Dermis blood vessel endothelial cell (primary cell): ENCODE data around the gene PAIP2. TPM values are rescaled to one million over a fixed set of nuclear protein-coding genes. Genes with fewer than 3 reads are reported as not detected.
A peak's percentile ranks its signal among the peaks of the same experiment; 100 is the strongest.

ENCODE experiments used
- DNase-seq: peaks from one replicate; pipeline ENCODE4 v3.0.0; 2010
- total RNA-seq: library from RNA; depleted of rRNA; stranded (reverse); fragments of >200 nt; gene quantifications from 2 replicates; pipeline ENCODE4 v1.2.3, GENCODE V29; 2014

Gene PAIP2
- total RNA-seq, 1 donor from 2014 or later: 137 TPM

GRCh38 chr5:139410993-139411828 lies 69.6 kb downstream of the PAIP2 start:
- no peak for DNase-seq

- no peak for DNase-seq
These were observed 71.5 kb downstream of the PAIP2 start for GRCh38 chr5:139413153-139413552.

- no peak for DNase-seq
These were observed 72.3 kb downstream of the PAIP2 start for GRCh38 chr5:139413963-139414362.

- no peak for DNase-seq
These were observed 73.0 kb downstream of the PAIP2 start for GRCh38 chr5:139414581-139415130.

GRCh38 chr5:139415221-139415861 lies 73.7 kb downstream of the PAIP2 start:
- peak; percentile 73 for DNase-seq

GRCh38 chr5:139415869-139416268 lies 74.2 kb downstream of the PAIP2 start:
- DNase-seq: no peak

GRCh38 chr5:139416651-139417050 lies 75.0 kb downstream of the PAIP2 start:
- no peak for DNase-seq

GRCh38 chr5:139417214-139417613 lies 75.6 kb downstream of the PAIP2 start:
- DNase-seq: no peak

GRCh38 chr5:139418793-139419192 lies 77.1 kb downstream of the PAIP2 start:
- peak; percentile 37 for DNase-seq

Other genes starting within 250 kb of the PAIP2 start
- gene SIL1, start 143.5 kb upstream of the PAIP2 start, total RNA-seq: 50.3 and 58.0 TPM in 2 replicates
- gene MATR3, start 48.1 kb upstream of the PAIP2 start, total RNA-seq: 301 and 445 TPM in 2 replicates
- gene SLC23A1, start 41.4 kb downstream of the PAIP2 start, total RNA-seq: not detected in 2 replicates
- 0.14 TPM in 1 of 2 replicates, not detected in the other for gene MZB1, start 48.1 kb downstream of the PAIP2 start, total RNA-seq
- gene PROB1, start 53.2 kb downstream of the PAIP2 start, total RNA-seq: 6.1 and 9.2 TPM in 2 replicates
- gene SPATA24, start 62.2 kb downstream of the PAIP2 start, total RNA-seq: 8.0 and 10.0 TPM in 2 replicates
- gene DNAJC18, start 97.7 kb downstream of the PAIP2 start, total RNA-seq: 8.6 and 9.0 TPM in 2 replicates
- 404 and 423 TPM in 2 replicates for gene ECSCR, start 120.9 kb downstream of the PAIP2 start, total RNA-seq
- not detected in 2 replicates for gene SMIM33, start 129.2 kb downstream of the PAIP2 start, total RNA-seq
- gene STING1, start 140.9 kb downstream of the PAIP2 start, total RNA-seq: 36.9 and 69.6 TPM in 2 replicates
- 68.5 and 71.6 TPM in 2 replicates for gene UBE2D2, start 219.5 kb downstream of the PAIP2 start, total RNA-seq